GM23338 (cell line): ENCODE data around the gene DDX18.
A peak's percentile ranks its signal among the peaks of the same experiment; 100 is the strongest.
"Not testable (repeated sequence)": the region's sequence is repeated elsewhere in the genome, so short reads cannot be mapped to it uniquely, and the experiment has no call there.

Experiments
- CREB1 ChIP-seq: fragments of 250-450 bp; sonication (Bioruptor Pico); IDR thresholded peaks from 2 replicates; pipeline ENCODE4 v1.5.0; 2020; ENCODE audit warnings: low read depth, mild to moderate bottlenecking, moderate library complexity
- ETS1 ChIP-seq: IDR thresholded peaks from 2 replicates; pipeline ENCODE4 v1.6.1; 2016; ENCODE audit warnings: antibody characterized with exemption
- EZH2 ChIP-seq: fragments of 200-600 bp; sonication (generic); IDR thresholded peaks from one replicate; pipeline ENCODE4 v1.8.0; 2017; ENCODE audit warnings: antibody characterized with exemption, mild to moderate bottlenecking, low read depth; ENCODE audit not compliant: unreplicated experiment
- EZH2phosphoT487 ChIP-seq: fragments of 200-600 bp; sonication (generic); IDR thresholded peaks from one replicate; pipeline ENCODE4 v1.8.1; 2018; ENCODE audit warnings: antibody characterized with exemption; ENCODE audit not compliant: unreplicated experiment
- JUNB ChIP-seq: IDR thresholded peaks from one replicate; pipeline ENCODE4 v1.6.1; 2016; ENCODE audit warnings: antibody characterized with exemption; ENCODE audit not compliant: unreplicated experiment
- NANOG ChIP-seq: IDR thresholded peaks from 2 replicates; pipeline ENCODE4 v1.6.1; 2016; ENCODE audit warnings: antibody characterized with exemption, borderline replicate concordance
- POLR2AphosphoS5 ChIP-seq: IDR thresholded peaks from 2 replicates; pipeline ENCODE4 v1.6.1; 2016; ENCODE audit warnings: antibody characterized with exemption, low read depth
- REST ChIP-seq: IDR thresholded peaks from one replicate; pipeline ENCODE4 v1.6.1; 2018; ENCODE audit warnings: antibody characterized with exemption; ENCODE audit not compliant: unreplicated experiment
- STAT1 ChIP-seq: IDR thresholded peaks from one replicate; pipeline ENCODE4 v1.6.1; 2016; ENCODE audit warnings: antibody characterized with exemption; ENCODE audit not compliant: unreplicated experiment
- ZNF114 ChIP-seq: fragments of 250-450 bp; sonication (Bioruptor Pico); IDR thresholded peaks from 2 replicates; pipeline ENCODE4 v1.5.0; 2020; ENCODE audit warnings: mild to moderate bottlenecking, moderate library complexity
- ZNF331 ChIP-seq: fragments of 250-450 bp; sonication (Bioruptor Pico); IDR thresholded peaks from 2 replicates; pipeline ENCODE4 v1.5.0; 2020; ENCODE audit warnings: low read depth, mild to moderate bottlenecking, moderate library complexity
- TF ChIP-seq, protein P1 (sequence below), 2 experiments: fragments of 200-600 bp in 1 of 2; sonication (generic) in 1 of 2; conservative IDR thresholded peaks; 2 replicates each; pipeline versions ENCODE4 v1.5.1 to v1.6.1; 2016 to 2017; ENCODE audit warnings: antibody characterized with exemption in 2 of 2, low read depth in 2 of 2, mild to moderate bottlenecking in 2 of 2, moderate library complexity in 1 of 2
- TF ChIP-seq, protein P2 (sequence below): fragments of 250-450 bp; sonication (Bioruptor Pico); IDR thresholded peaks from 2 replicates; pipeline ENCODE4 v1.5.0; 2020; ENCODE audit warnings: mild to moderate bottlenecking, moderate library complexity

- TF ChIP-seq, protein P1, sequence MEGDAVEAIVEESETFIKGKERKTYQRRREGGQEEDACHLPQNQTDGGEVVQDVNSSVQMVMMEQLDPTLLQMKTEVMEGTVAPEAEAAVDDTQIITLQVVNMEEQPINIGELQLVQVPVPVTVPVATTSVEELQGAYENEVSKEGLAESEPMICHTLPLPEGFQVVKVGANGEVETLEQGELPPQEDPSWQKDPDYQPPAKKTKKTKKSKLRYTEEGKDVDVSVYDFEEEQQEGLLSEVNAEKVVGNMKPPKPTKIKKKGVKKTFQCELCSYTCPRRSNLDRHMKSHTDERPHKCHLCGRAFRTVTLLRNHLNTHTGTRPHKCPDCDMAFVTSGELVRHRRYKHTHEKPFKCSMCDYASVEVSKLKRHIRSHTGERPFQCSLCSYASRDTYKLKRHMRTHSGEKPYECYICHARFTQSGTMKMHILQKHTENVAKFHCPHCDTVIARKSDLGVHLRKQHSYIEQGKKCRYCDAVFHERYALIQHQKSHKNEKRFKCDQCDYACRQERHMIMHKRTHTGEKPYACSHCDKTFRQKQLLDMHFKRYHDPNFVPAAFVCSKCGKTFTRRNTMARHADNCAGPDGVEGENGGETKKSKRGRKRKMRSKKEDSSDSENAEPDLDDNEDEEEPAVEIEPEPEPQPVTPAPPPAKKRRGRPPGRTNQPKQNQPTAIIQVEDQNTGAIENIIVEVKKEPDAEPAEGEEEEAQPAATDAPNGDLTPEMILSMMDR (conservative IDR thresholded peaks at IDR 0.05; ENCODE audit: low read depth in 2 of 2), result peak in 1 of 2 experiments; percentile 15; a peak in 1 of 4 replicates
- TF ChIP-seq POLR2AphosphoS5; EZH2phosphoT487; CREB1 (CRISPR knock-in tag); EZH2; JUNB; REST; STAT1; ETS1; ZNF331; ZNF114 (CRISPR knock-in tag); NANOG: not testable (repeated sequence)
- TF ChIP-seq, protein P2, sequence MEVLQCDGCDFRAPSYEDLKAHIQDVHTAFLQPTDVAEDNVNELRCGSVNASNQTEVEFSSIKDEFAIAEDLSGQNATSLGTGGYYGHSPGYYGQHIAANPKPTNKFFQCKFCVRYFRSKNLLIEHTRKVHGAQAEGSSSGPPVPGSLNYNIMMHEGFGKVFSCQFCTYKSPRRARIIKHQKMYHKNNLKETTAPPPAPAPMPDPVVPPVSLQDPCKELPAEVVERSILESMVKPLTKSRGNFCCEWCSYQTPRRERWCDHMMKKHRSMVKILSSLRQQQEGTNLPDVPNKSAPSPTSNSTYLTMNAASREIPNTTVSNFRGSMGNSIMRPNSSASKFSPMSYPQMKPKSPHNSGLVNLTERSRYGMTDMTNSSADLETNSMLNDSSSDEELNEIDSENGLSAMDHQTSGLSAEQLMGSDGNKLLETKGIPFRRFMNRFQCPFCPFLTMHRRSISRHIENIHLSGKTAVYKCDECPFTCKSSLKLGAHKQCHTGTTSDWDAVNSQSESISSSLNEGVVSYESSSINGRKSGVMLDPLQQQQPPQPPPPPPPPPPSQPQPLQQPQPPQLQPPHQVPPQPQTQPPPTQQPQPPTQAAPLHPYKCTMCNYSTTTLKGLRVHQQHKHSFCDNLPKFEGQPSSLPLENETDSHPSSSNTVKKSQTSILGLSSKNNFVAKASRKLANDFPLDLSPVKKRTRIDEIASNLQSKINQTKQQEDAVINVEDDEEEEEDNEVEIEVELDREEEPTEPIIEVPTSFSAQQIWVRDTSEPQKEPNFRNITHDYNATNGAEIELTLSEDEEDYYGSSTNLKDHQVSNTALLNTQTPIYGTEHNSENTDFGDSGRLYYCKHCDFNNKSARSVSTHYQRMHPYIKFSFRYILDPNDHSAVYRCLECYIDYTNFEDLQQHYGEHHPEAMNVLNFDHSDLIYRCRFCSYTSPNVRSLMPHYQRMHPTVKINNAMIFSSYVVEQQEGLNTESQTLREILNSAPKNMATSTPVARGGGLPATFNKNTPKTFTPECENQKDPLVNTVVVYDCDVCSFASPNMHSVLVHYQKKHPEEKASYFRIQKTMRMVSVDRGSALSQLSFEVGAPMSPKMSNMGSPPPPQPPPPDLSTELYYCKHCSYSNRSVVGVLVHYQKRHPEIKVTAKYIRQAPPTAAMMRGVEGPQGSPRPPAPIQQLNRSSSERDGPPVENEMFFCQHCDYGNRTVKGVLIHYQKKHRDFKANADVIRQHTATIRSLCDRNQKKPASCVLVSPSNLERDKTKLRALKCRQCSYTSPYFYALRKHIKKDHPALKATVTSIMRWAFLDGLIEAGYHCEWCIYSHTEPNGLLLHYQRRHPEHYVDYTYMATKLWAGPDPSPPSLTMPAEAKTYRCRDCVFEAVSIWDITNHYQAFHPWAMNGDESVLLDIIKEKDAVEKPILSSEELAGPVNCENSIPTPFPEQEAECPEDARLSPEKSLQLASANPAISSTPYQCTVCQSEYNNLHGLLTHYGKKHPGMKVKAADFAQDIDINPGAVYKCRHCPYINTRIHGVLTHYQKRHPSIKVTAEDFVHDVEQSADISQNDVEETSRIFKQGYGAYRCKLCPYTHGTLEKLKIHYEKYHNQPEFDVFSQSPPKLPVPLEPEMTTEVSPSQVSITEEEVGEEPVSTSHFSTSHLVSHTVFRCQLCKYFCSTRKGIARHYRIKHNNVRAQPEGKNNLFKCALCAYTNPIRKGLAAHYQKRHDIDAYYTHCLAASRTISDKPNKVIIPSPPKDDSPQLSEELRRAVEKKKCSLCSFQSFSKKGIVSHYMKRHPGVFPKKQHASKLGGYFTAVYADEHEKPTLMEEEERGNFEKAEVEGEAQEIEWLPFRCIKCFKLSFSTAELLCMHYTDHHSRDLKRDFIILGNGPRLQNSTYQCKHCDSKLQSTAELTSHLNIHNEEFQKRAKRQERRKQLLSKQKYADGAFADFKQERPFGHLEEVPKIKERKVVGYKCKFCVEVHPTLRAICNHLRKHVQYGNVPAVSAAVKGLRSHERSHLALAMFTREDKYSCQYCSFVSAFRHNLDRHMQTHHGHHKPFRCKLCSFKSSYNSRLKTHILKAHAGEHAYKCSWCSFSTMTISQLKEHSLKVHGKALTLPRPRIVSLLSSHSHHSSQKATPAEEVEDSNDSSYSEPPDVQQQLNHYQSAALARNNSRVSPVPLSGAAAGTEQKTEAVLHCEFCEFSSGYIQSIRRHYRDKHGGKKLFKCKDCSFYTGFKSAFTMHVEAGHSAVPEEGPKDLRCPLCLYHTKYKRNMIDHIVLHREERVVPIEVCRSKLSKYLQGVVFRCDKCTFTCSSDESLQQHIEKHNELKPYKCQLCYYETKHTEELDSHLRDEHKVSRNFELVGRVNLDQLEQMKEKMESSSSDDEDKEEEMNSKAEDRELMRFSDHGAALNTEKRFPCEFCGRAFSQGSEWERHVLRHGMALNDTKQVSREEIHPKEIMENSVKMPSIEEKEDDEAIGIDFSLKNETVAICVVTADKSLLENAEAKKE (CRISPR knock-in tag), result not testable (repeated sequence)
Measured at GRCh38 chr2:117803644-117804325, 10.7 kb upstream of the DDX18 start.
